Measurements from ENCODE around the gene CD274.

GRCh38 chr9:5518937-5519319 lies 68.6 kb downstream of the CD274 start:
- TF ChIP-seq POLR2AphosphoS5 (IDR thresholded peaks at IDR 0.05; ENCODE audit: low read depth) (no peak), REST (IDR thresholded peaks at IDR 0.05; ENCODE audit: insufficient replicate concordance, low read depth) (no peak)

Data from HL-60 (cell line).